ENCODE results near the gene TCP11L2.

Gene TCP11L2

DNA sequence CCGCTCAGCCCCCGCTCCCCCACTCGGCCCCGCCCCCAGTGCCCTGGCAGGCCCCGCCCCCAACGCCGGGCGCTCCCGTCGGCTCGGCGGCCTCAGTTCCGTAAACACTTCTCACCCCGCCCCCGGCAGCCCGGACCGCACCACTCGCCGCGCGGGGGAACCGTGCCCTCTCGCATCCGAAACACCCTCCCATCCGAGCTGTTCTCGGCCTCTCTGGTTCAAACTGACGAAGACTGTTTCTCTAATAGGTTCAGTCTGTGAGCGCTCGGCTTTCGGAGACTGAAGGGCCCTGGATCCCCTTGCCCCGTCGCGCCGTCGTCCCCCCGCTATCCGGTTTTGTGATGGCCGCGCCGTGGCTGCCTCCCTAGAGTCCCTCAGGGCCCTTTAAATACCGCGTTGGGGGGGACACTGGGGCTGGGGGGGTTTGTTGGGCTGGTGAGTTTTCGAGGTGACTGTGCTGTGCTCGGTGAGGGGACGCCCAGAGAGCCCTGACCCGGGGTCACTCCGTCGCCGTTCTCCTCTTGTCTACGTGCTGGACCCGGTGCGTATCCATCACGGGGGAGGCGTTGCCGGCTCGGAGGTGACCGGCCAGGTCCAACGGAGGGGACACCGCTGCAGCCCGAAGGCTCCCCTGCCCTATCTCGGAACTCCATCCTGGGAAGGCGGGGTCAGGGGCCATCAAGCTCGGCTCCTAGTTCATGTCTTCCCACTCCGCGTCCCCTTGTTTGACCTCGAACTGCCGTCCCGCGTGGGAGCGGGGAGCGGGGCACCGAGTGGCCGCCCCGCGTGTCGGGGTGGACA, at the start of gene TCP11L2:
Gene TCP11L2 (plus strand): TSS at position 333 of the 801 bp plus-strand sequence. CDS start 8,343 bp downstream, outside the sequence.
- in situ Hi-C loops (cut with MboI; ENCODE audit: low pct_unique_long_range_greater_than_20kb, low sequenced_read_pairs, unreplicated experiment): no loop called here
- DNase-seq (ENCODE audit: low spot score): peak; percentile 94
- TF ChIP-seq, protein P1, sequence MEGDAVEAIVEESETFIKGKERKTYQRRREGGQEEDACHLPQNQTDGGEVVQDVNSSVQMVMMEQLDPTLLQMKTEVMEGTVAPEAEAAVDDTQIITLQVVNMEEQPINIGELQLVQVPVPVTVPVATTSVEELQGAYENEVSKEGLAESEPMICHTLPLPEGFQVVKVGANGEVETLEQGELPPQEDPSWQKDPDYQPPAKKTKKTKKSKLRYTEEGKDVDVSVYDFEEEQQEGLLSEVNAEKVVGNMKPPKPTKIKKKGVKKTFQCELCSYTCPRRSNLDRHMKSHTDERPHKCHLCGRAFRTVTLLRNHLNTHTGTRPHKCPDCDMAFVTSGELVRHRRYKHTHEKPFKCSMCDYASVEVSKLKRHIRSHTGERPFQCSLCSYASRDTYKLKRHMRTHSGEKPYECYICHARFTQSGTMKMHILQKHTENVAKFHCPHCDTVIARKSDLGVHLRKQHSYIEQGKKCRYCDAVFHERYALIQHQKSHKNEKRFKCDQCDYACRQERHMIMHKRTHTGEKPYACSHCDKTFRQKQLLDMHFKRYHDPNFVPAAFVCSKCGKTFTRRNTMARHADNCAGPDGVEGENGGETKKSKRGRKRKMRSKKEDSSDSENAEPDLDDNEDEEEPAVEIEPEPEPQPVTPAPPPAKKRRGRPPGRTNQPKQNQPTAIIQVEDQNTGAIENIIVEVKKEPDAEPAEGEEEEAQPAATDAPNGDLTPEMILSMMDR (IDR thresholded peaks at IDR 0.05; ENCODE audit: extremely low read depth, insufficient read depth, missing control alignments): no peak

DNA sequence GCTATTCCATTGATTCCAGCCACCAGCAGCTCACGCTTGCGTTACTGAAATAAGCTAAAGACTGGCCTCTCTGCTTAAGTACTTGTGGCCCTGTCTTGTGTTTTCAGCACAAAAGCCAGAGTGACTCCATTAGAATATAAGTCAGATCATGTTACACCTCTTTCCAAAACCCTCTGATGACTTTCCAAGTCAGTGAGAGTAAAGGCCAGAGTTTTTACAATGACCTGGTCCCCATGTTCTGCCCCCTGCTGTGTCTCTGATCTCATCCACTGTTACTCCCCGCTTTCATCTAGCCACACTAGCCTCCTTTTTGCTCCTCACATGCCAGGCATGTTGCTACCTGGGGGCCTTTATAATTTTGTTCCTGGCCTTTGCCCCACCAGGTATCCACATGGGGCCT, 47.8 kb upstream of the TCP11L2 start:
- TF ChIP-seq, protein P1 (IDR thresholded peaks at IDR 0.05; ENCODE audit: extremely low read depth, insufficient read depth, missing control alignments): no peak
- no peak for DNase-seq (ENCODE audit: low spot score)
- in situ Hi-C loops (cut with MboI; ENCODE audit: low pct_unique_long_range_greater_than_20kb, low sequenced_read_pairs, unreplicated experiment): no loop called here

- TF ChIP-seq, protein P1 (IDR thresholded peaks at IDR 0.05; ENCODE audit: extremely low read depth, insufficient read depth, missing control alignments): no peak
- no peak for DNase-seq (ENCODE audit: low spot score)
- in situ Hi-C loops (cut with MboI; ENCODE audit: low pct_unique_long_range_greater_than_20kb, low sequenced_read_pairs, unreplicated experiment): no loop called here
These were observed 47.0 kb upstream of the TCP11L2 start for GRCh38 chr12:106255493-106255892.

GRCh38 chr12:106255952-106256351, 46.6 kb upstream of the TCP11L2 start:
- no peak for DNase-seq (ENCODE audit: low spot score)
- TF ChIP-seq, protein P1 (IDR thresholded peaks at IDR 0.05; ENCODE audit: extremely low read depth, insufficient read depth, missing control alignments): no peak
- in situ Hi-C loops (cut with MboI; ENCODE audit: low pct_unique_long_range_greater_than_20kb, low sequenced_read_pairs, unreplicated experiment): no loop called here

DNA sequence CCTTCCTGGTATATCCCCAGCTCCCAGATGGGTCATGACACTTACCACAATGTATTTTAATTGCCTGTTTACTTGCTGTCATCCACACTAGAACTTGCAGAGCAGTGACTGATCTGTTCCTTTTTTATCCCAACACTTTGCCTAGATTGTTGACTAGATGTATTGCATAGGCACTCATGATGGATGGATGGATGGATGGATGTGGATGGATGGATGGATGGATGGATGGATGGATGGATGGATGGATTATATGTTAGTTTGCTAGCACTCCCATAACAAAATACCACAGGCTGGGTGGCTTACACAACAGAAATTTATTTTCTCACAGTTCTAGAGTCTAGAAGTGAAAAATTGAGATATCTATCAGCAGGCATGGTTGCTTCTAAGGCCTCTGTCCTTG, 46.0 kb upstream of the TCP11L2 start:
- DNase-seq (ENCODE audit: low spot score): no peak
- TF ChIP-seq, protein P1 (IDR thresholded peaks at IDR 0.05; ENCODE audit: extremely low read depth, insufficient read depth, missing control alignments): no peak
- in situ Hi-C loops (cut with MboI; ENCODE audit: low pct_unique_long_range_greater_than_20kb, low sequenced_read_pairs, unreplicated experiment): no loop called here

GRCh38 chr12:106258226-106258625, 44.3 kb upstream of the TCP11L2 start:
- DNase-seq (ENCODE audit: low spot score): no peak
- in situ Hi-C loops (cut with MboI; ENCODE audit: low pct_unique_long_range_greater_than_20kb, low sequenced_read_pairs, unreplicated experiment): no loop called here
- TF ChIP-seq, protein P1 (IDR thresholded peaks at IDR 0.05; ENCODE audit: extremely low read depth, insufficient read depth, missing control alignments): no peak
